ENCODE data around the gene HOXA2. TPM values are rescaled to one million over a fixed set of nuclear protein-coding genes. Genes with fewer than 3 reads are reported as not detected.

HOXA2 gene
- total RNA-seq, 1 experiment from 2014 or later: 0.21 TPM

GRCh38 chr7:27143023-27143949, 40.8 kb upstream of the HOXA2 start, which contains the start of gene HOXA5:
HOXA5 (minus strand) TSS chr7:27143681; CDS start chr7:27143607, 74 bp downstream.
- peak; percentile 98 for DNase-seq (ENCODE audit: low read depth, low spot score)

GRCh38 chr7:27142580-27143022, 40.1 kb upstream of the HOXA2 start:
- no peak for DNase-seq (ENCODE audit: low read depth, low spot score)
- in situ Hi-C loops (cut with HindIII; ENCODE audit: low pct_unique_long_range_greater_than_20kb, low sequenced_read_pairs): no loop called here

More at GRCh38 chr7:27143023-27143949, 40.8 kb upstream of the HOXA2 start, which contains the start of gene HOXA5:
- in situ Hi-C loops (cut with HindIII; ENCODE audit: low pct_unique_long_range_greater_than_20kb, low sequenced_read_pairs): no loop called here

GRCh38 chr7:27141923-27142579, 39.6 kb upstream of the HOXA2 start:
- in situ Hi-C loops (cut with HindIII; ENCODE audit: low pct_unique_long_range_greater_than_20kb, low sequenced_read_pairs): no loop called here
- no peak for DNase-seq (ENCODE audit: low read depth, low spot score)

- no peak for DNase-seq (ENCODE audit: low read depth, low spot score)
- in situ Hi-C loops (cut with HindIII; ENCODE audit: low pct_unique_long_range_greater_than_20kb, low sequenced_read_pairs): no loop called here
Observed at GRCh38 chr7:27141137-27141922, 38.8 kb upstream of the HOXA2 start.

- DNase-seq (ENCODE audit: low read depth, low spot score): no peak
- in situ Hi-C loops (cut with HindIII; ENCODE audit: low pct_unique_long_range_greater_than_20kb, low sequenced_read_pairs): no loop called here
Observed at GRCh38 chr7:27140126-27140857, 37.8 kb upstream of the HOXA2 start.

- in situ Hi-C loops (cut with HindIII; ENCODE audit: low pct_unique_long_range_greater_than_20kb, low sequenced_read_pairs): no loop called here
Observed at GRCh38 chr7:27139334-27140125, 37.0 kb upstream of the HOXA2 start.

GRCh38 chr7:27138985-27139333, 36.5 kb upstream of the HOXA2 start:
- in situ Hi-C loops (cut with HindIII; ENCODE audit: low pct_unique_long_range_greater_than_20kb, low sequenced_read_pairs): no loop called here
- DNase-seq (ENCODE audit: low read depth, low spot score): no peak

More at GRCh38 chr7:27139334-27140125, 37.0 kb upstream of the HOXA2 start:
- no peak for DNase-seq (ENCODE audit: low read depth, low spot score)

GRCh38 chr7:27138472-27138871, 36.0 kb upstream of the HOXA2 start:
- in situ Hi-C loops (cut with HindIII; ENCODE audit: low pct_unique_long_range_greater_than_20kb, low sequenced_read_pairs): no loop called here

GRCh38 chr7:27137640-27138315, 35.3 kb upstream of the HOXA2 start:
- in situ Hi-C loops (cut with HindIII; ENCODE audit: low pct_unique_long_range_greater_than_20kb, low sequenced_read_pairs): no loop called here

More at GRCh38 chr7:27138472-27138871, 36.0 kb upstream of the HOXA2 start:
- no peak for DNase-seq (ENCODE audit: low read depth, low spot score)

GRCh38 chr7:27134392-27134791, 31.9 kb upstream of the HOXA2 start:
- DNase-seq (ENCODE audit: low read depth, low spot score): peak; percentile 43
- in situ Hi-C loops (cut with HindIII; ENCODE audit: low pct_unique_long_range_greater_than_20kb, low sequenced_read_pairs): no loop called here

More at GRCh38 chr7:27137640-27138315, 35.3 kb upstream of the HOXA2 start:
- DNase-seq (ENCODE audit: low read depth, low spot score): no peak

GRCh38 chr7:27133409-27134231, 31.1 kb upstream of the HOXA2 start:
- DNase-seq (ENCODE audit: low read depth, low spot score): peak; percentile 37
- in situ Hi-C loops (cut with HindIII; ENCODE audit: low pct_unique_long_range_greater_than_20kb, low sequenced_read_pairs): no loop called here

GRCh38 chr7:27132978-27133377, 30.5 kb upstream of the HOXA2 start:
- in situ Hi-C loops (cut with HindIII; ENCODE audit: low pct_unique_long_range_greater_than_20kb, low sequenced_read_pairs): no loop called here
- no peak for DNase-seq (ENCODE audit: low read depth, low spot score)

GRCh38 chr7:27132214-27132613, 29.7 kb upstream of the HOXA2 start:
- in situ Hi-C loops (cut with HindIII; ENCODE audit: low pct_unique_long_range_greater_than_20kb, low sequenced_read_pairs): no loop called here
- DNase-seq (ENCODE audit: low read depth, low spot score): no peak

- in situ Hi-C loops (cut with HindIII; ENCODE audit: low pct_unique_long_range_greater_than_20kb, low sequenced_read_pairs): no loop called here
- DNase-seq (ENCODE audit: low read depth, low spot score): no peak
Observed at GRCh38 chr7:27131390-27131819, 28.9 kb upstream of the HOXA2 start.

Data from SK-MEL-5 (cell line).